ENCODE measurements around the gene TMEM256.

DNA sequence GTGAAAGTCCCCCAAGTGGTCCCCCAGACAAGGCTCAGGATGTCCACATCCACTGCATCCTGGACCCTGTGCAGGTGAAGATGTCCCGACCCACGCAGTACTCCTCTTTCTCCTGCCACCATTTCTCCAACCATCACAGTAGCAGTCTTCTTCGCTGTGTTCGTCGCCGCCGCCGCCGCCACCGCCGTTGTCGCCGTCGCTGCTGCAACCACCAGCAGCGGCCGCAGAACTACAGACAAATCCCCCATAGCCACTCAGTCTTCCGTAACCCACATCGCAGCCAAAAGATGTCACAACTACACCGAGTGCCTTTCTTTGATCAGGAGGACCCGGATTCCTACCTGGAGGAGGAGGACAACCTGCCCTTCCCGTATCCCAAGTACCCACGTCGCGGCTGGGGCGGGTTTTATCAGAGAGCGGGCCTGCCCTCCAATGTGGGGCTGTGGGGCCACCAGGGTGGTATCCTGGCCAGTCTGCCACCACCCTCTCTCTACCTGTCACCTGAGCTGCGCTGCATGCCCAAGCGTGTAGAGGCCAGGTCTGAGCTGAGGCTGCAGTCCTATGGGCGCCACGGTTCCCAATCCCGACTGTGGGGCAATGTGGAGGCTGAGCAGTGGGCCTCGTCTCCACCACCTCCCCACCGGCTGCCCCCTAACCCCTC, 22.4 kb upstream of the TMEM256 start:
- TF ChIP-seq, protein P1, sequence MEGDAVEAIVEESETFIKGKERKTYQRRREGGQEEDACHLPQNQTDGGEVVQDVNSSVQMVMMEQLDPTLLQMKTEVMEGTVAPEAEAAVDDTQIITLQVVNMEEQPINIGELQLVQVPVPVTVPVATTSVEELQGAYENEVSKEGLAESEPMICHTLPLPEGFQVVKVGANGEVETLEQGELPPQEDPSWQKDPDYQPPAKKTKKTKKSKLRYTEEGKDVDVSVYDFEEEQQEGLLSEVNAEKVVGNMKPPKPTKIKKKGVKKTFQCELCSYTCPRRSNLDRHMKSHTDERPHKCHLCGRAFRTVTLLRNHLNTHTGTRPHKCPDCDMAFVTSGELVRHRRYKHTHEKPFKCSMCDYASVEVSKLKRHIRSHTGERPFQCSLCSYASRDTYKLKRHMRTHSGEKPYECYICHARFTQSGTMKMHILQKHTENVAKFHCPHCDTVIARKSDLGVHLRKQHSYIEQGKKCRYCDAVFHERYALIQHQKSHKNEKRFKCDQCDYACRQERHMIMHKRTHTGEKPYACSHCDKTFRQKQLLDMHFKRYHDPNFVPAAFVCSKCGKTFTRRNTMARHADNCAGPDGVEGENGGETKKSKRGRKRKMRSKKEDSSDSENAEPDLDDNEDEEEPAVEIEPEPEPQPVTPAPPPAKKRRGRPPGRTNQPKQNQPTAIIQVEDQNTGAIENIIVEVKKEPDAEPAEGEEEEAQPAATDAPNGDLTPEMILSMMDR (conservative IDR thresholded peaks at IDR 0.05): no peak
- TF ChIP-seq EZH2 (IDR thresholded peaks at IDR 0.05; ENCODE audit: low read depth): no peak
